SK-N-SH (cell line): Measurements from ENCODE around the gene C8G.

Experiments used
- CTCF ChIP-seq: fragments of 200-600 bp; sonication (generic); IDR thresholded peaks from 2 replicates; pipeline ENCODE4 v1.6.1; 2017; ENCODE audit warnings: antibody characterized with exemption, mild to moderate bottlenecking, moderate library complexity
- GATA2 ChIP-seq: sonication (generic); formaldehyde crosslinking; IDR thresholded peaks from 2 replicates; pipeline ENCODE4 v1.5.0; 2020; ENCODE audit warnings: mild to moderate bottlenecking, missing genetic modification reagents

GRCh38 chr9:136960938-136961275 is 15.9 kb downstream of the C8G start:
- TF ChIP-seq GATA2 (CRISPR knock-in tag) (no peak), CTCF (no peak)
